Body of pancreas (tissue), 4 donors: ENCODE data around the gene KANSL2. TPM values are rescaled to one million over a fixed set of nuclear protein-coding genes. Genes with fewer than 3 reads are reported as not detected.
"Not testable (repeated sequence)": the region's sequence is repeated elsewhere in the genome, so short reads cannot be mapped to it uniquely, and the experiment has no call there.

Experiments used
- ATAC-seq: fragments of 150-250 bp; one replicate; pipeline ENCODE4 v1.9.1; 2016
- DNase-seq, 4 donors: peaks; one replicate each; pipeline ENCODE4 v3.0.0-alpha.2; 2019
- H3K27ac ChIP-seq, 4 donors: fragments of 200-600 bp; sonication (generic); 1 replicate in 3 of 4; 2 replicates in 1 of 4; pipeline versions ENCODE4 v1.5.1 to v1.6.1; 2016 to 2019; ENCODE audit warnings: mild to moderate bottlenecking in 1 of 4, mixed read lengths in 1 of 4, moderate library complexity in 1 of 4
- H3K27me3 ChIP-seq, 2 donors: fragments of 200-600 bp; sonication (generic); one replicate each; pipeline ENCODE4 v1.6.0; 2016; ENCODE audit warnings: mild to moderate bottlenecking in 1 of 2
- H3K36me3 ChIP-seq, 2 donors: fragments of 200-600 bp; sonication (generic); replicated peaks in 1 of 2; 2 replicates each; pipeline ENCODE4 v1.5.1; 2016; ENCODE audit warnings: low read depth in 2 of 2; ENCODE audit not compliant: insufficient read depth in 1 of 2
- H3K4me1 ChIP-seq: fragments of 200-600 bp; sonication (generic); one replicate; pipeline ENCODE4 v1.6.0; 2016
- H3K4me3 ChIP-seq, 2 donors: fragments of 200-600 bp; sonication (generic); 1 replicate in 1 of 2; 2 replicates in 1 of 2; pipeline ENCODE4 v1.5.1; 2016 to 2019
- H3K9me3 ChIP-seq, 3 donors: fragments of 200-600 bp; sonication (generic); 1 replicate in 2 of 3; 2 replicates in 1 of 3; pipeline ENCODE4 v1.5.1; 2016
- CTCF ChIP-seq, 7 experiments: fragments of 450-650 bp in 4 of 7; fragments of 200-600 bp in 3 of 7; sonication (generic) in 3 of 7; IDR thresholded peaks; one replicate each; pipeline ENCODE4 v1.5.1; 2016 to 2019; ENCODE audit warnings: antibody characterized with exemption in 7 of 7
- POLR2A ChIP-seq, 3 donors: fragments of 450-650 bp; IDR thresholded peaks; one replicate each; pipeline ENCODE4 v1.6.1; 2016; ENCODE audit warnings: antibody characterized with exemption in 3 of 3, mild to moderate bottlenecking in 2 of 3
- WGBS, 2 donors: methylation state at CpG; one replicate each; pipeline ENCODE4 v1.1.5; 2017; 5-methylcytosine and 5-hydroxymethylcytosine counted together
- intact Hi-C: fragments of 100-400 bp; cut with DNase I; formaldehyde crosslinking; loops from one replicate; pipeline ENCODE4 v1.15.1; 2023
- total RNA-seq, 2 donors: library from RNA; depleted of rRNA; stranded (reverse); fragments of >200 nt; gene quantifications; one replicate each; pipeline ENCODE4 v1.1.0, GENCODE V29; 2016

The KANSL2 gene
- total RNA-seq, 2 donors from 2014 or later = 19.1 to 20.0 TPM

- Histone ChIP-seq H3K4me3 (no peak overlapping the region), H3K27ac (peak overlapping the region in 1 of 4 donors; percentile 20), H3K27me3 (no peaks in the 10 kb centered on the region), H3K4me1 (peaks cover 34% of the 10 kb centered on the region), H3K36me3 (peaks cover 0 to 6% of the 10 kb centered on the region in 2 donors), H3K9me3 (no peaks in the 10 kb centered on the region)
- DNase-seq = no peak
- ATAC-seq = no peak
- TF ChIP-seq POLR2A (IDR thresholded peaks at IDR 0.05) = no peak
- TF ChIP-seq CTCF (IDR thresholded peaks at IDR 0.05) = no peak
- intact Hi-C loops = no loop called here
- 53 to 63% methylated on average over 3 of the region's 3 CpGs for WGBS, 2 donors
Measured at GRCh38 chr12:48678551-48679185, 3.4 kb downstream of the KANSL2 start.

- ATAC-seq = no peak
- no peak for DNase-seq
- H3K4me1 ChIP-seq = no peaks in the 10 kb centered on the region
- intact Hi-C loops = no loop called here
- no peak overlapping the region for H3K27ac ChIP-seq
- H3K27me3 ChIP-seq = no peaks in the 10 kb centered on the region
- no peak overlapping the region for H3K4me3 ChIP-seq
- no peak for TF ChIP-seq CTCF (IDR thresholded peaks at IDR 0.05)
- no peak for TF ChIP-seq POLR2A (IDR thresholded peaks at IDR 0.05)
- peaks cover 15 to 45% of the 10 kb centered on the region in 2 donors for H3K36me3 ChIP-seq
- 78 to 89% methylated on average over 8 of the region's 8 CpGs for WGBS, 2 donors
- no peaks in the 10 kb centered on the region for H3K9me3 ChIP-seq
Measured at GRCh38 chr12:48671231-48671856, 10.7 kb downstream of the KANSL2 start.

GRCh38 chr12:48668996-48669395, 13.0 kb downstream of the KANSL2 start:
- Histone ChIP-seq H3K4me3 (no peak overlapping the region), H3K36me3 (peaks cover 15 to 47% of the 10 kb centered on the region in 2 donors), H3K27ac (no peak overlapping the region), H3K27me3 (no peaks in the 10 kb centered on the region), H3K4me1 (no peaks in the 10 kb centered on the region), H3K9me3 (no peaks in the 10 kb centered on the region)
- DNase-seq (no peak), ATAC-seq (no peak)
- no peak for TF ChIP-seq POLR2A (IDR thresholded peaks at IDR 0.05)
- WGBS, 2 donors = 85 to 91% methylated on average over 14 of the region's 14 CpGs
- intact Hi-C loops = no loop called here

- DNase-seq = no peak
- no peak for ATAC-seq
Measured at GRCh38 chr12:48659863-48660262, 22.2 kb downstream of the KANSL2 start.

GRCh38 chr12:48651681-48652080, 30.4 kb downstream of the KANSL2 start:
- intact Hi-C loops = no loop called here
- H3K9me3 ChIP-seq = no peaks in the 10 kb centered on the region

More at GRCh38 chr12:48659863-48660262, 22.2 kb downstream of the KANSL2 start:
- Histone ChIP-seq H3K4me3 (no peak overlapping the region), H3K9me3 (no peaks in the 10 kb centered on the region), H3K27ac (no peak overlapping the region), H3K4me1 (no peaks in the 10 kb centered on the region), H3K27me3 (no peaks in the 10 kb centered on the region), H3K36me3 (peaks cover 1 to 35% of the 10 kb centered on the region in 2 donors)
- TF ChIP-seq CTCF (IDR thresholded peaks at IDR 0.05) (no peak), POLR2A (IDR thresholded peaks at IDR 0.05) (no peak)
- WGBS, 2 donors = 91 to 95% methylated on average over 4 of the region's 4 CpGs
- intact Hi-C loops = no loop called here

GRCh38 chr12:48645354-48645753, 36.7 kb downstream of the KANSL2 start:
- H3K36me3 ChIP-seq, ATAC-seq, H3K4me1 ChIP-seq, intact Hi-C loops, DNase-seq, H3K27me3 ChIP-seq, H3K4me3 ChIP-seq, H3K27ac ChIP-seq, H3K9me3 ChIP-seq: not testable (repeated sequence)
- WGBS, 2 donors = 91 to 97% methylated on average over 8 of the region's 8 CpGs

More at GRCh38 chr12:48651681-48652080, 30.4 kb downstream of the KANSL2 start:
- DNase-seq (no peak), ATAC-seq (no peak)
- Histone ChIP-seq H3K27ac (no peak overlapping the region), H3K36me3 (peaks cover 10 to 31% of the 10 kb centered on the region in 2 donors), H3K4me3 (no peak overlapping the region), H3K27me3 (no peaks in the 10 kb centered on the region), H3K4me1 (no peaks in the 10 kb centered on the region)
- TF ChIP-seq CTCF (IDR thresholded peaks at IDR 0.05) (no peak), POLR2A (IDR thresholded peaks at IDR 0.05) (no peak)
- 79 to 84% methylated on average over 4 of the region's 4 CpGs for WGBS, 2 donors
